ENCODE data around the gene LRRC37A3.
"Not testable (repeated sequence)": the region's sequence is repeated elsewhere in the genome, so short reads cannot be mapped to it uniquely, and the experiment has no call there.

DNA sequence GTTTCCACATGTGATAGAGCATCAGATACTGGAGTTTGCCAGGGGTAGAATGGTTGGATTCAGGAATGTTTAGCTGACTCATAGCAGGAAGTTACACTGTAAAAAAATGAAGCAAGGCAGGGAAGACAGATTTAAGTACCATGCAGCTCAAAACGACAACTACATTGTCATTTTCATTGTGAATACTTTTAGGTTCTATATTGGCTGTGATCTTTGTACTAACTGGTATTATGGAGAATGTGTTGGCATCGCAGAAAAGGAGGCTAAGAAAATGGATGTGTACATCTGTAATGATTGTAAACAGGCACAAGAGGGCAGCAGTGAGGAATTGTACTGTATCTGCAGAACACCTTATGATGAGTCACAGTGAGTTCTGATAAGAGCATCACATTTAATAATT lies 8.2 kb upstream of the LRRC37A3 start:
- TF ChIP-seq JUND (IDR thresholded peaks at IDR 0.05) = peak; percentile 60; the same call in 1 of the 2 replicates
- TF ChIP-seq POLR2A (IDR thresholded peaks at IDR 0.05; ENCODE audit: borderline replicate concordance, extremely low read depth, insufficient read depth, insufficient read length) = not testable (repeated sequence)

Data from HCT116 (cell line).